ENCODE results near the gene EIF6.
"Not testable (repeated sequence)": the region's sequence is repeated elsewhere in the genome, so short reads cannot be mapped to it uniquely, and the experiment has no call there.

- TF ChIP-seq CTCF (conservative IDR thresholded peaks at IDR 0.05 in 1 of 2, IDR thresholded peaks at IDR 0.05 in 1 of 2; ENCODE audit: low read depth in 1 of 2, low read length in 2 of 2); EZH2 (IDR thresholded peaks at IDR 0.05; ENCODE audit: low read length, missing control alignments): not testable (repeated sequence)
These were observed 31.1 kb upstream of the EIF6 start for GRCh38 chr20:35315632-35316020.
